ENCODE results near the gene SRRT. TPM values are rescaled to one million over a fixed set of nuclear protein-coding genes. Genes with fewer than 3 reads are reported as not detected.

The SRRT gene, protein sequence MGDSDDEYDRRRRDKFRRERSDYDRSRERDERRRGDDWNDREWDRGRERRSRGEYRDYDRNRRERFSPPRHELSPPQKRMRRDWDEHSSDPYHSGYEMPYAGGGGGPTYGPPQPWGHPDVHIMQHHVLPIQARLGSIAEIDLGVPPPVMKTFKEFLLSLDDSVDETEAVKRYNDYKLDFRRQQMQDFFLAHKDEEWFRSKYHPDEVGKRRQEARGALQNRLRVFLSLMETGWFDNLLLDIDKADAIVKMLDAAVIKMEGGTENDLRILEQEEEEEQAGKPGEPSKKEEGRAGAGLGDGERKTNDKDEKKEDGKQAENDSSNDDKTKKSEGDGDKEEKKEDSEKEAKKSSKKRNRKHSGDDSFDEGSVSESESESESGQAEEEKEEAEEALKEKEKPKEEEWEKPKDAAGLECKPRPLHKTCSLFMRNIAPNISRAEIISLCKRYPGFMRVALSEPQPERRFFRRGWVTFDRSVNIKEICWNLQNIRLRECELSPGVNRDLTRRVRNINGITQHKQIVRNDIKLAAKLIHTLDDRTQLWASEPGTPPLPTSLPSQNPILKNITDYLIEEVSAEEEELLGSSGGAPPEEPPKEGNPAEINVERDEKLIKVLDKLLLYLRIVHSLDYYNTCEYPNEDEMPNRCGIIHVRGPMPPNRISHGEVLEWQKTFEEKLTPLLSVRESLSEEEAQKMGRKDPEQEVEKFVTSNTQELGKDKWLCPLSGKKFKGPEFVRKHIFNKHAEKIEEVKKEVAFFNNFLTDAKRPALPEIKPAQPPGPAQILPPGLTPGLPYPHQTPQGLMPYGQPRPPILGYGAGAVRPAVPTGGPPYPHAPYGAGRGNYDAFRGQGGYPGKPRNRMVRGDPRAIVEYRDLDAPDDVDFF
- 29.3 and 36.5 TPM in 2 replicates for total RNA-seq

DNA sequence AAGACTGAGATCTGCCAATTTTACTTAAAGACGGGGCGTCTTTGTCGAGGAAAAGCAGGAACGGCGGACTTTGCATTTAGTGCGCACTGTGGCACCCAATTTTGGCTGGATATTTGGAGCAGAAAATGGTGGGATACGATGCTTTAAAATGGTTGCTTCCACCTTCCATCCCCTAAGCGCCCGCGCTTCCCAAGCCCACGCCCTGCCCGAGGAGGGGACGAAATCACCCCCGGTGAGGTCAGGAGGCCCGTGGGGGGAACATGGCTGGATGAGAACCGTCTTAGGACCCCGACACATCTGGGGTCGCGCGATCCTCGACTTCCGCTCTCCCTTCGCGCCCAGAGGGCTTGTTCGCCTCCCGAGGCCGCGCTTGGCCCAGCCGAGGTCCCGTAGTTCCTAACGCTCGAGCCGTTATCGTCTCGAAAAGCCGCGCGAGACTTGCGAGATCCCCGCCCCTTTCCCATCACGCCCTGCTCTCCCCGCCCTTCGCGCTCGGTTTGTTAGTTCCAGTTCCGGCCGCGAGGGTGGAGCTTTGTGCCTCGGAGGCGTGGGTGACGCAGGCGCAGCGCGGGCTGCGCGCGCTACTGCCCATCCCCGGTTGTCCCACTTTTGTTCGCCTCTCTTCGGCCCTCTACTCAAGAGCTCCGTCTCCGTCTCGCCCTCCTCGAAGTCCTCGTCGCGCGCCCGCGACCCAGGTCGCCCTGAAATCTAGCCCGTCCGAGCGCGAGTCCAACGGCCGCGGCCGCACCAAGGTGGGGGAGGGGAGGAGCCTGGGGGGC, at the start of gene SRRT:
SRRT (plus strand) TSS at position 527 of the 779 bp plus-strand sequence. CDS start 488 bp downstream, outside the sequence.

DNA sequence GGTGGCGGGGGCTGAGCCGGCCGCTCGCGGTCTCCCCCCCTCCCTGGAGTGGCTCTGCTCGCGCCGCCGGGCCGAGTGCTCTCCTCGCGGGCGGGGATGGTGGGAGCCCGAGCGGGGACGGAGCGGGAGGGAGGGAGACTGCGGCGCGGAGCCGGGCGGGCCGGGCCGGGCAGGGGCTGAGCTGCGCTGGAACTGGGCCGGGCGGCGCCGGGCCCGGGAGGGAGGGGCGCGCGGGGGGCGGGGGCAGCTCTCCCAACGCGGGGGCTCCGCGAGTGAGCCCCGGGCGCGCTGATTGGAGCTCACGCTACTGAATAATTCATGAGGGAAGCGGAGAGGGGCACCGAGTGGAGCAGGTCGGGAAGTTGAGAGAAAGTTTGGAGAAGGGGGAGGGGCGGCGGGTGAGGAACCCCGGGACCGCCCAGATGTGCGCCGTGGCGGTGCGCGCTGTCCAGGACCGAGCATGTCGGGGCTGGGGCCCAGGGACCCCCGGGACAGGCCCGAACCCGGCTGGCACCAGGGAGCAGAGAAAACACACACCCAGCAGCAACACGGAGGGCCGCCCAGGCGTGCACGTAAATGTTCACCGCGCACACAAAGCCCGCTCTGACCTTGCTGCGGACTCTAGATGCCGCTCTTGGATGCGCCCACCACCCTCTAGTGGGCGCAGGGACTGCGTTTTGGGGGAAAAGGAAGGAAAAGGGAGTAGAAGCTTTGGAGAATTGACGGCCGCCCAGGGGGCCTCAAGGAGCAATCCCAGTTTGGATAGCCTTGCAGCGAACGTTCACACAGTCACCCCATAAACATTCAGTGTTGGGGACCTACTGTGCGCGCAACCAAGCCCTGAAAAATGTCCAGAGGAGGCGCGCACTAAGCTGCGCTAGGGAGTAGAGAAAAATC, 47.3 kb upstream of the SRRT start, which contains the start of gene EPHB4:
EPHB4 (minus strand) TSS at position 194 of the 897 bp plus-strand sequence. CDS start 493 bp downstream, outside the sequence.

DNA sequence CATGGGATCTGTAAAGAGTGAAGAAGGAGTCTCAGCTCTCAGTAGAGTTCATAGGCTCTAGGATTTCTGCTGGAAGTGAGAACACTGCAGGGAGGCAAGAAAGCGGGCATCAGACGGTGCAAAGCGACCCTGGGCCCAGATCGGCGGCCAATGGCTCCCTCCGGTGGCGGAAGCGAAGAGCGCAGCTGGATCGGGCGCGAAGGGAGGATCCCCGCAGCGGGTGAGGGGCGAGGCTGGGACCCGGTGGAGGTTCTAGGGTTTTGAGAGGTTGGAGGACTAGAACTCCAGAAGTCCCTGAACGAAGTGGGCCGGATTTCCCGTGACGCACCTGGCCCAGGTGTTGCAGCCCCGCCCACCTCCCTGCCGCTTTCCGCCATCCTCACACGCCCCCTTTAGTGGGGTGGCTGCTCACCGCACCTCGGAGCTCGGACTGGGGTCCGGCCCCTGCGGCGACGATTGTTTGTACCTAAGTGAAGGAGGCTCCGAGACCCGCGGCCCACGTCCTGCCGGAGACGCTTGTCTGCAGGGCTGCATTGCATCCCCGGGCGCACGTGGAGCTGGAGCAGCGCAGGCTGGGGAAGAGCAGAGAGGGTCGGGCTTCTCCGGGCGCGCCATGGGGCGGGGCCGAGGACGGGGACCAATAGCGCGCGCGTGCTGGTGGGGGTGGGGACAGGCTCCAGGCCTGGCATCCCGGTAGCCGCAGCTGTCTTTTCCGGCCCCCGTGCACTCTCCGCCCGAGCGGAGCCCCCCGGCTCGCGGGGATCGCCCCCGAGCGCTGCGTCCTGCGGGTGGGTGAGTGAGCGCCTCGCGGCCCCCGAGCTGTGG, 22.6 kb upstream of the SRRT start, which contains the start of gene SLC12A9:
SLC12A9 (plus strand) TSS at position 666 of the 825 bp plus-strand sequence. CDS start 1,485 bp downstream, outside the sequence.

DNA sequence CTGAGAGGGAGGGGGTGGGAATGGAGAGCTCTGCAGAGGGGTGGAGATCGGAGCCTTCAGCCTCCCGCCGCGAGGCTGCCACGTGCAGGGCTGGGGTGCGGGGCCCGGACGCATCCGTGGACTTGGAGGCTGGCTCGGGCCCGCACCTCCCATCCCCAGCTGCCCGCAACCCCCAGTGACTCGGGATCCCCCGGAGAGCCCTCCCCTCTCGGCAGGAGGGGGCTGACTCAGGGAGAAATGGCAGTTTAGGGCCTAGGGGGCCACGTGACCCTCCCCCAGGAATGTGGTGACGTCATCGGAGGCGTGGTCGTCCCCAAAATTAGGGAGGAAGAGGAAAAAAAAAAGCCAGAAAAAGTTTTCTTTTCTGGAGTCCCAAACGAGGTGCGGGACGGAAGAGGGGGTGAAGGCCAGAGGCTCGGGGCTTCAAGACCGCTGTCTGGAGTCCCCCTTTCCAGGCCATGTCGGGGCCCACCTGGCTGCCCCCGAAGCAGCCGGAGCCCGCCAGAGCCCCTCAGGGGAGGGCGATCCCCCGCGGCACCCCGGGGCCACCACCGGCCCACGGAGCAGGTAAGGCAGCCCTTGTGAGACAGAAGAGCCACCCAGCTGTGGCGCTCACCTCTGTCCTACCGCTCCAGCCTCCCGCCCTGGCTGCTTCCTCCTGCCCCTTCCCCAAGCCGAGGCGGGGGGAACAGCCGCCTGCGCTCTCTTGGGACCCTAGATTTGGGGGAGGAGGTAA, 7.7 kb upstream of the SRRT start, which contains the start of gene TRIP6:
TRIP6 (plus strand) TSS at position 348 of the 736 bp plus-strand sequence; CDS start at position 459, 111 bp downstream.

DNA sequence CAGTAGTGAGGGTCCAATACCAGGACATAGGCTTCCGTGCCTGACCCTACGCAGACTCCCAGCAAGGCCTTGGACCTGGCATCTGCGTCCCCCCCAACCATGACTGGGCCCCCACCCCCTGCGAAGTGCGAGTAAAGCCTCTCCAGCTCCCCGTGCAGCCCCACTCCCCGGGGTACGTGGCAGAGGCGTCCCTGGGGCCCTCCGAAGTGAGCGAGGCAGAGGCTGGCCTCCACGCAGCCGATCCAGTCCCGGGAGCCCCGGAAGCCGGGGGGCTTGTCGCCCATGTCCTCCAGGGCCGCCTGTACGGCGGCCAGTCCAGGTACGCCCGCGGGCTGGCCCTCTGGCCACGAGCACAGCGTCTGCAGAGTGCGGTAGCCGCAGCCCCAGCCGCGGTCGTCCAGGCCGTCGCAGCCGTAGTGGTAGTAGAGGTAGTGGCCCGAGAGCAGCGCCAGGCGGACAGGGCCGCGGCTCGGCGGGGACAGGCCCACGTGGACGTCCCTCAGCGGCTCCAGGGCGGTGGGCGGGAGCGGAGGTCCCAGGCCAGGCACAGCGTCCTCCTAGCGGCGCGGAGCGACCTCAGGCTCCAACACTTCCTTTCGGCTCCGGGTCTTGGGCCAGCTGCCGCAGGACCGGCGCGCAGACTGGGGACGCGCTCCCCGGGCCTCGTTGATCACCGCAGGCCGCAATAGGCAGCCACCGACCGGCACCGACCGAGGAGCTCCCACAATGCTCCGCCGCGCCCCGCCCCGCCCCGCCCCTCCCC, 14.3 kb downstream of the SRRT start, which contains the start of gene UFSP1:
UFSP1 (minus strand) TSS at position 728 of the 763 bp plus-strand sequence; CDS start at position 284, 444 bp downstream.

DNA sequence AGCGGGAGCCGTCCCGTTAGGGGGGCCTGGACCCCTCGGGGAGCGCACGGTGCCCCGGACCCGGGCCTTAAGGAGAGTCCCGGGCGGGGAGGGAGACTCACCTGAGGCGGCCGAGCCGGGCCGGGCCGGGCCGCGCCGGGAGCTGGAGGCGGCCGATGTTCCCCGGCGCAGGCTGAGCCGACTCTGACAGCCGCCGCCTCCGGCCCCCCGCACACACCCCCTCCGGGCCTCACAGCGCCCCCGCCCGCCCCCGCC, 20.7 kb downstream of the SRRT start, which contains the start of gene ACHE:
ACHE (minus strand) TSS at position 188 of the 255 bp plus-strand sequence. CDS start 1,656 bp downstream, outside the sequence.

Other genes starting within 250 kb of the SRRT start
- gene TFR2, start 233.6 kb upstream of the SRRT start, total RNA-seq: 0.14 and 0.37 TPM in 2 replicates
- not detected in 2 replicates for gene ACTL6B, start 218.7 kb upstream of the SRRT start, total RNA-seq
- gene GNB2, start 201.4 kb upstream of the SRRT start, total RNA-seq: 59.2 and 67.9 TPM in 2 replicates
- 11.9 and 14.9 TPM in 2 replicates for gene GIGYF1, start 180.9 kb upstream of the SRRT start, total RNA-seq
- 27.6 and 31.5 TPM in 2 replicates for gene POP7, start 169.0 kb upstream of the SRRT start, total RNA-seq
- gene EPO, start 154.6 kb upstream of the SRRT start, total RNA-seq: not detected in 2 replicates
- not detected in 2 replicates for gene ZAN, start 141.5 kb upstream of the SRRT start, total RNA-seq
- gene EPHB4, start 47.6 kb upstream of the SRRT start, total RNA-seq: 38.6 and 45.7 TPM in 2 replicates
- gene SLC12A9, start 22.4 kb upstream of the SRRT start, total RNA-seq: 14.1 and 16.8 TPM in 2 replicates
- 64.0 and 71.9 TPM in 2 replicates for gene TRIP6, start 7.7 kb upstream of the SRRT start, total RNA-seq
- 4.1 and 6.7 TPM in 2 replicates for gene UFSP1, start 14.6 kb downstream of the SRRT start, total RNA-seq
- gene ACHE, start 20.8 kb downstream of the SRRT start, total RNA-seq: not detected in 2 replicates
- gene MUC3A, start 74.4 kb downstream of the SRRT start, total RNA-seq: not detected in 2 replicates
- gene MUC12, start 94.5 kb downstream of the SRRT start, total RNA-seq: 0.57 and 0.92 TPM in 2 replicates
- under 0.01 TPM in 1 of 2 replicates, not detected in the other for gene MUC17, start 145.0 kb downstream of the SRRT start, total RNA-seq
- 21.6 and 22.3 TPM in 2 replicates for gene TRIM56, start 210.4 kb downstream of the SRRT start, total RNA-seq